GM23338 (cell line): Measurements from ENCODE around the gene GPR42. TPM values are rescaled to one million over a fixed set of nuclear protein-coding genes. Genes with fewer than 3 reads are reported as not detected.
A peak's percentile ranks its signal among the peaks of the same experiment; 100 is the strongest.

Source experiments
- ATAC-seq: fragments of 200-7000 bp; cut with Tn5 transposase; 3 replicates; pipeline ENCODE4 v1.9.1; 2020
- DNase-seq: peaks from one replicate; pipeline ENCODE4 v3.0.0-alpha.2; 2015; ENCODE audit warnings: low spot score
- H2AFZ ChIP-seq: fragments of 200-600 bp; sonication (generic); 2 replicates; pipeline ENCODE4 v1.8.0; 2016; ENCODE audit warnings: antibody characterized with exemption, mild to moderate bottlenecking, moderate library complexity
- H3F3A ChIP-seq: fragments of 200-600 bp; sonication (generic); replicated peaks from 2 replicates; pipeline ENCODE4 v1.8.0; 2017; ENCODE audit warnings: antibody characterized with exemption, mixed run types, low read depth
- H3K27ac ChIP-seq: fragments of 200-600 bp; sonication (generic); 2 replicates; pipeline ENCODE4 v1.6.1; 2016; ENCODE audit warnings: low read depth
- H3K27me3 ChIP-seq: fragments of 200-600 bp; sonication (generic); 2 replicates; pipeline ENCODE4 v1.8.0; 2016; ENCODE audit warnings: mild to moderate bottlenecking, mixed run types, moderate library complexity; ENCODE audit not compliant: insufficient read depth
- H3K36me3 ChIP-seq: fragments of 200-600 bp; sonication (generic); 2 replicates; pipeline ENCODE4 v1.8.0; 2016; ENCODE audit warnings: mild to moderate bottlenecking; ENCODE audit not compliant: insufficient read depth
- H3K4me1 ChIP-seq: fragments of 200-600 bp; sonication (generic); 2 replicates; pipeline ENCODE4 v1.8.0; 2016; ENCODE audit warnings: mild to moderate bottlenecking, moderate library complexity; ENCODE audit not compliant: insufficient read depth
- H3K4me2 ChIP-seq: fragments of 200-600 bp; sonication (generic); 2 replicates; pipeline ENCODE4 v1.7.1; 2017; ENCODE audit warnings: mixed run types
- H3K4me3 ChIP-seq: fragments of 200-600 bp; sonication (generic); 2 replicates; pipeline ENCODE4 v1.6.1; 2016; ENCODE audit warnings: mixed run types
- H3K79me2 ChIP-seq: fragments of 200-600 bp; sonication (generic); replicated peaks from 2 replicates; pipeline ENCODE4 v1.8.0; 2017; ENCODE audit warnings: mild to moderate bottlenecking; ENCODE audit not compliant: insufficient read depth
- H3K9me2 ChIP-seq: fragments of 200-600 bp; sonication (generic); 2 replicates; pipeline ENCODE4 v1.8.0; 2017; ENCODE audit not compliant: insufficient read depth
- H4K20me1 ChIP-seq: fragments of 200-600 bp; sonication (generic); replicated peaks from 2 replicates; pipeline ENCODE4 v1.8.0; 2017; ENCODE audit warnings: mild to moderate bottlenecking; ENCODE audit not compliant: insufficient read depth
- H3K27ac Mint-ChIP-seq: 2 replicates; pipeline ENCODE4 v1.8.0; 2020; ENCODE audit warnings: inconsistent platforms, mild to moderate bottlenecking, moderate library complexity, mixed read lengths
- H3K27me3 Mint-ChIP-seq: 3 replicates; pipeline ENCODE4 v1.8.0; 2022; ENCODE audit warnings: low read depth, mild to moderate bottlenecking, moderate library complexity, mixed read lengths, inconsistent platforms; ENCODE audit not compliant: insufficient read depth, poor library complexity
- H3K36me3 Mint-ChIP-seq: 3 replicates; pipeline ENCODE4 v1.8.0; 2021; ENCODE audit warnings: low read depth, mild to moderate bottlenecking, inconsistent platforms, moderate library complexity, mixed read lengths
- H3K4me1 Mint-ChIP-seq: 3 replicates; pipeline ENCODE4 v1.8.0; 2020; ENCODE audit warnings: mild to moderate bottlenecking, inconsistent platforms, mixed read lengths
- H3K4me3 Mint-ChIP-seq: 3 replicates; pipeline ENCODE4 v1.8.0; 2021; ENCODE audit warnings: moderate library complexity, mild to moderate bottlenecking, inconsistent platforms, mixed read lengths
- H3K9me3 Mint-ChIP-seq: 3 replicates; pipeline ENCODE4 v1.8.0; 2020; ENCODE audit warnings: moderate library complexity, mild to moderate bottlenecking, inconsistent platforms, mixed read lengths
- CREB1 ChIP-seq: fragments of 250-450 bp; sonication (Bioruptor Pico); IDR thresholded peaks from 2 replicates; pipeline ENCODE4 v1.5.0; 2020; ENCODE audit warnings: low read depth, mild to moderate bottlenecking, moderate library complexity
- ETS1 ChIP-seq: IDR thresholded peaks from 2 replicates; pipeline ENCODE4 v1.6.1; 2016; ENCODE audit warnings: antibody characterized with exemption
- EZH2 ChIP-seq: fragments of 200-600 bp; sonication (generic); IDR thresholded peaks from one replicate; pipeline ENCODE4 v1.8.0; 2017; ENCODE audit warnings: antibody characterized with exemption, mild to moderate bottlenecking, low read depth; ENCODE audit not compliant: unreplicated experiment
- EZH2phosphoT487 ChIP-seq: fragments of 200-600 bp; sonication (generic); IDR thresholded peaks from one replicate; pipeline ENCODE4 v1.8.1; 2018; ENCODE audit warnings: antibody characterized with exemption; ENCODE audit not compliant: unreplicated experiment
- JUNB ChIP-seq: IDR thresholded peaks from one replicate; pipeline ENCODE4 v1.6.1; 2016; ENCODE audit warnings: antibody characterized with exemption; ENCODE audit not compliant: unreplicated experiment
- NANOG ChIP-seq: IDR thresholded peaks from 2 replicates; pipeline ENCODE4 v1.6.1; 2016; ENCODE audit warnings: antibody characterized with exemption, borderline replicate concordance
- STAT1 ChIP-seq: IDR thresholded peaks from one replicate; pipeline ENCODE4 v1.6.1; 2016; ENCODE audit warnings: antibody characterized with exemption; ENCODE audit not compliant: unreplicated experiment
- ZNF114 ChIP-seq: fragments of 250-450 bp; sonication (Bioruptor Pico); IDR thresholded peaks from 2 replicates; pipeline ENCODE4 v1.5.0; 2020; ENCODE audit warnings: mild to moderate bottlenecking, moderate library complexity
- ZNF331 ChIP-seq: fragments of 250-450 bp; sonication (Bioruptor Pico); IDR thresholded peaks from 2 replicates; pipeline ENCODE4 v1.5.0; 2020; ENCODE audit warnings: low read depth, mild to moderate bottlenecking, moderate library complexity
- ZNF462 ChIP-seq: fragments of 250-450 bp; sonication (Bioruptor Pico); IDR thresholded peaks from 2 replicates; pipeline ENCODE4 v1.5.0; 2020; ENCODE audit warnings: mild to moderate bottlenecking, moderate library complexity
- polyA plus RNA-seq: library from polyadenylated mRNA; unstranded; fragments of >200 nt; fragmentation: Nextera tagmentation; extraction: Ambion mirVana; gene quantifications from 2 replicates; pipeline ENCODE4 v1.2.1, GENCODE V29; 2016
- total RNA-seq: library from RNA; depleted of rRNA; stranded (reverse); fragments of >200 nt; shearing (Covaris generic); gene quantifications from 2 replicates; pipeline ENCODE4 v1.2.3, GENCODE V29; 2014

Gene GPR42
- total and polyA plus RNA-seq, 2 experiments from 2014 or later = not detected

- no peaks in the 10 kb centered on the region for H3K36me3 Mint-ChIP-seq
- no peak for TF ChIP-seq ETS1
- TF ChIP-seq JUNB = no peak
- no peak for TF ChIP-seq ZNF331 (CRISPR knock-in tag)
- no peak for TF ChIP-seq NANOG
- H4K20me1 ChIP-seq = no peaks in the 10 kb centered on the region
- H2AFZ ChIP-seq = peak overlapping the region; percentile 81; the same call in 1 of the 2 replicates
- no peaks in the 10 kb centered on the region for H3K9me3 Mint-ChIP-seq
- H3K36me3 ChIP-seq = no peaks in the 10 kb centered on the region
- peak; percentile 73 for ATAC-seq
- H3F3A ChIP-seq = no peaks in the 10 kb centered on the region
- no peaks in the 10 kb centered on the region for H3K4me1 Mint-ChIP-seq
- no peaks in the 10 kb centered on the region for H3K4me1 ChIP-seq
- DNase-seq = no peak
- H3K4me3 ChIP-seq = no peak overlapping the region
- H3K4me2 ChIP-seq = no peak overlapping the region
- H3K27me3 Mint-ChIP-seq = peaks cover 8% of the 10 kb centered on the region
- H3K4me3 Mint-ChIP-seq = no peak overlapping the region
- H3K27ac Mint-ChIP-seq = no peak overlapping the region
- no peaks in the 10 kb centered on the region for H3K9me2 ChIP-seq
- no peaks in the 10 kb centered on the region for H3K27me3 ChIP-seq
- H3K27ac ChIP-seq = no peak overlapping the region
- H3K79me2 ChIP-seq = no peaks in the 10 kb centered on the region
Measured at GRCh38 chr19:35395382-35396199, 24.7 kb downstream of the GPR42 start.

- ATAC-seq = no peak
- H3K4me3 Mint-ChIP-seq = no peak overlapping the region
- TF ChIP-seq ETS1 = no peak
- TF ChIP-seq EZH2phosphoT487 = no peak
- no peak for TF ChIP-seq NANOG
- TF ChIP-seq JUNB = no peak
- no peak for TF ChIP-seq CREB1
- TF ChIP-seq ZNF114 (CRISPR knock-in tag) = no peak
- TF ChIP-seq ZNF462 (CRISPR knock-in tag) = no peak
- TF ChIP-seq STAT1 = no peak
- no peak for TF ChIP-seq ZNF331 (CRISPR knock-in tag)
- no peak for TF ChIP-seq EZH2
Measured at GRCh38 chr19:35396240-35396885, 25.5 kb downstream of the GPR42 start.

More at GRCh38 chr19:35396240-35396885, 25.5 kb downstream of the GPR42 start:
- Histone ChIP-seq H3K36me3 (no peaks in the 10 kb centered on the region), H3K4me3 (no peak overlapping the region), H3K27ac (no peak overlapping the region), H2AFZ (peak overlapping the region; percentile 81; the same call in 1 of the 2 replicates), H3K4me2 (no peak overlapping the region), H3K4me1 (no peaks in the 10 kb centered on the region), H3K27me3 (no peaks in the 10 kb centered on the region), H4K20me1 (no peaks in the 10 kb centered on the region), H3F3A (no peaks in the 10 kb centered on the region), H3K9me2 (no peaks in the 10 kb centered on the region), H3K79me2 (no peaks in the 10 kb centered on the region)
- Mint-ChIP-seq H3K4me1 (no peaks in the 10 kb centered on the region), H3K9me3 (no peaks in the 10 kb centered on the region), H3K27me3 (peaks cover 8% of the 10 kb centered on the region), H3K36me3 (no peaks in the 10 kb centered on the region), H3K27ac (no peak overlapping the region)
- no peak for DNase-seq
